Mucosa of stomach (tissue), 1 donor: ENCODE results near the gene GNAI1.

ENCODE experiments used
- H3K27me3 ChIP-seq: one replicate; pipeline ENCODE4 v1.7.0; 2013; ENCODE audit warnings: mild to moderate bottlenecking, low read length; ENCODE audit not compliant: control insufficient read depth, insufficient read depth
- H3K36me3 ChIP-seq: one replicate; pipeline ENCODE4 v1.7.0; 2013; ENCODE audit warnings: low read length; ENCODE audit not compliant: control insufficient read depth, insufficient read depth
- H3K4me1 ChIP-seq: one replicate; pipeline ENCODE4 v1.7.0; 2013; ENCODE audit warnings: mild to moderate bottlenecking, low read length; ENCODE audit not compliant: control insufficient read depth, insufficient read depth
- H3K4me3 ChIP-seq: one replicate; pipeline ENCODE4 v1.7.0; 2013; ENCODE audit warnings: low read length
- H3K9ac ChIP-seq: one replicate; pipeline ENCODE4 v1.7.0; 2013; ENCODE audit warnings: mild to moderate bottlenecking, low read length, moderate library complexity
- H3K9me3 ChIP-seq: one replicate; pipeline ENCODE4 v1.7.0; 2013; ENCODE audit warnings: mild to moderate bottlenecking, low read length, moderate library complexity; ENCODE audit not compliant: control insufficient read depth
- donor health status: Pancreatic carcinoma.

Gene GNAI1

GRCh38 chr7:80249184-80249583, 114.6 kb downstream of the GNAI1 start:
- no peaks in the 10 kb centered on the region for H3K36me3 ChIP-seq
- no peaks in the 10 kb centered on the region for H3K9me3 ChIP-seq
- H3K9ac ChIP-seq, result no peak overlapping the region
- H3K4me1 ChIP-seq, result no peaks in the 10 kb centered on the region
- no peaks in the 10 kb centered on the region for H3K27me3 ChIP-seq
- H3K4me3 ChIP-seq, result no peak overlapping the region

- H3K36me3 ChIP-seq, result no peaks in the 10 kb centered on the region
- H3K27me3 ChIP-seq, result no peaks in the 10 kb centered on the region
- H3K9ac ChIP-seq, result no peak overlapping the region
- no peaks in the 10 kb centered on the region for H3K9me3 ChIP-seq
- no peaks in the 10 kb centered on the region for H3K4me1 ChIP-seq
- H3K4me3 ChIP-seq, result no peak overlapping the region
Observed at GRCh38 chr7:80249619-80250295, 115.1 kb downstream of the GNAI1 start.

- no peaks in the 10 kb centered on the region for H3K27me3 ChIP-seq
- H3K4me1 ChIP-seq, result no peaks in the 10 kb centered on the region
- H3K36me3 ChIP-seq, result no peaks in the 10 kb centered on the region
- no peaks in the 10 kb centered on the region for H3K9me3 ChIP-seq
- no peak overlapping the region for H3K9ac ChIP-seq
- H3K4me3 ChIP-seq, result no peak overlapping the region
Observed at GRCh38 chr7:80253237-80253636, 118.6 kb downstream of the GNAI1 start.

GRCh38 chr7:80253653-80254052, 119.0 kb downstream of the GNAI1 start:
- no peaks in the 10 kb centered on the region for H3K9me3 ChIP-seq
- H3K9ac ChIP-seq, result no peak overlapping the region
- no peaks in the 10 kb centered on the region for H3K27me3 ChIP-seq
- H3K36me3 ChIP-seq, result no peaks in the 10 kb centered on the region
- H3K4me1 ChIP-seq, result no peaks in the 10 kb centered on the region
- no peak overlapping the region for H3K4me3 ChIP-seq

- no peaks in the 10 kb centered on the region for H3K9me3 ChIP-seq
- no peaks in the 10 kb centered on the region for H3K36me3 ChIP-seq
- no peaks in the 10 kb centered on the region for H3K27me3 ChIP-seq
- no peak overlapping the region for H3K4me3 ChIP-seq
- no peaks in the 10 kb centered on the region for H3K4me1 ChIP-seq
- no peak overlapping the region for H3K9ac ChIP-seq
Observed at GRCh38 chr7:80255656-80256055, 121.0 kb downstream of the GNAI1 start.

GRCh38 chr7:80257756-80258155, 123.1 kb downstream of the GNAI1 start:
- no peaks in the 10 kb centered on the region for H3K27me3 ChIP-seq
- no peaks in the 10 kb centered on the region for H3K36me3 ChIP-seq
- H3K4me3 ChIP-seq, result no peak overlapping the region
- no peaks in the 10 kb centered on the region for H3K4me1 ChIP-seq
- H3K9ac ChIP-seq, result no peak overlapping the region
- no peaks in the 10 kb centered on the region for H3K9me3 ChIP-seq

- H3K9me3 ChIP-seq, result no peaks in the 10 kb centered on the region
- no peak overlapping the region for H3K4me3 ChIP-seq
- H3K36me3 ChIP-seq, result no peaks in the 10 kb centered on the region
- no peaks in the 10 kb centered on the region for H3K27me3 ChIP-seq
- no peak overlapping the region for H3K9ac ChIP-seq
- H3K4me1 ChIP-seq, result no peaks in the 10 kb centered on the region
Observed at GRCh38 chr7:80260606-80261005, 126.0 kb downstream of the GNAI1 start.

GRCh38 chr7:80263333-80263732, 128.7 kb downstream of the GNAI1 start:
- no peaks in the 10 kb centered on the region for H3K9me3 ChIP-seq
- no peak overlapping the region for H3K4me3 ChIP-seq
- H3K36me3 ChIP-seq, result no peaks in the 10 kb centered on the region
- H3K4me1 ChIP-seq, result no peaks in the 10 kb centered on the region
- no peak overlapping the region for H3K9ac ChIP-seq
- H3K27me3 ChIP-seq, result no peaks in the 10 kb centered on the region

- no peaks in the 10 kb centered on the region for H3K27me3 ChIP-seq
- H3K4me3 ChIP-seq, result no peak overlapping the region
- H3K4me1 ChIP-seq, result no peaks in the 10 kb centered on the region
- no peak overlapping the region for H3K9ac ChIP-seq
- H3K9me3 ChIP-seq, result no peaks in the 10 kb centered on the region
- no peaks in the 10 kb centered on the region for H3K36me3 ChIP-seq
Observed at GRCh38 chr7:80263821-80264220, 129.2 kb downstream of the GNAI1 start.

GRCh38 chr7:80264769-80265495, 130.3 kb downstream of the GNAI1 start:
- Histone ChIP-seq H3K4me3 (no peak overlapping the region), H3K36me3 (no peaks in the 10 kb centered on the region)

GRCh38 chr7:80272560-80273239, 138.1 kb downstream of the GNAI1 start:
- no peaks in the 10 kb centered on the region for H3K36me3 ChIP-seq
- no peaks in the 10 kb centered on the region for H3K27me3 ChIP-seq
- no peak overlapping the region for H3K4me3 ChIP-seq
- peaks cover 5% of the 10 kb centered on the region for H3K4me1 ChIP-seq
- no peak overlapping the region for H3K9ac ChIP-seq
- H3K9me3 ChIP-seq, result no peaks in the 10 kb centered on the region

More at GRCh38 chr7:80264769-80265495, 130.3 kb downstream of the GNAI1 start:
- no peaks in the 10 kb centered on the region for H3K27me3 ChIP-seq
- H3K4me1 ChIP-seq, result no peaks in the 10 kb centered on the region
- no peak overlapping the region for H3K9ac ChIP-seq
- no peaks in the 10 kb centered on the region for H3K9me3 ChIP-seq

- Histone ChIP-seq H3K4me1 (peaks cover 5% of the 10 kb centered on the region), H3K9ac (no peak overlapping the region), H3K9me3 (no peaks in the 10 kb centered on the region), H3K36me3 (no peaks in the 10 kb centered on the region), H3K4me3 (no peak overlapping the region), H3K27me3 (no peaks in the 10 kb centered on the region)
Observed at GRCh38 chr7:80273327-80273726, 138.7 kb downstream of the GNAI1 start.
